GM19468 (cell line): ENCODE measurements around the gene ETV6.
"Not testable (repeated sequence)": the region's sequence is repeated elsewhere in the genome, so short reads cannot be mapped to it uniquely, and the experiment has no call there.

ENCODE experiments used
- ATAC-seq: cut with Tn5 transposase; IDR thresholded peaks from one replicate; pipeline ENCODE4 v1.9.1; 2021; ENCODE audit warnings: mild to moderate bottlenecking, moderate library complexity, moderate number of reproducible peaks; ENCODE audit not compliant: unreplicated experiment; ENCODE audit errors: extremely low read depth

ETV6 gene

GRCh38 chr12:11666131-11667050 is 16.9 kb downstream of the ETV6 start:
- ATAC-seq = no peak

- no peak for ATAC-seq
Observed at GRCh38 chr12:11667171-11667570, 17.7 kb downstream of the ETV6 start.

DNA sequence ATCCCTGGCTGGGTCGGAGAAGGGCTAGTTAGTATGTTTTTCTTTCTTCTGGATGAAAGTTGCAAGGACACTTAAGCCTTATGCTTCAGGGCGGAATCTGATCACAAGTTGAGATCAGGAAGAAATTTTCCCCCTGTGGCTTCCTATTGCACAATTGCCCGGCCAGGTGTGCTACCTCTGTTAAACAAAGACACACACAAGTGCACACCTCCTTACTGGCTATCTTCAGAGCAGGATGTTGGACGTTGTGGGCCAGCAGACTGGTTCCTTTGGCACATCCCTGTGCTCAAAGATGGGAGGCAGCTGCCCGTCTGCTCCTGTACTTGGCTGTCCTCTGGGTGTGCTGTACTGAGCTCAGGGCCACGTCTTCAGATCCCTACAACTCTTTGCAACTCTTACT is 19.1 kb downstream of the ETV6 start:
- ATAC-seq = no peak

DNA sequence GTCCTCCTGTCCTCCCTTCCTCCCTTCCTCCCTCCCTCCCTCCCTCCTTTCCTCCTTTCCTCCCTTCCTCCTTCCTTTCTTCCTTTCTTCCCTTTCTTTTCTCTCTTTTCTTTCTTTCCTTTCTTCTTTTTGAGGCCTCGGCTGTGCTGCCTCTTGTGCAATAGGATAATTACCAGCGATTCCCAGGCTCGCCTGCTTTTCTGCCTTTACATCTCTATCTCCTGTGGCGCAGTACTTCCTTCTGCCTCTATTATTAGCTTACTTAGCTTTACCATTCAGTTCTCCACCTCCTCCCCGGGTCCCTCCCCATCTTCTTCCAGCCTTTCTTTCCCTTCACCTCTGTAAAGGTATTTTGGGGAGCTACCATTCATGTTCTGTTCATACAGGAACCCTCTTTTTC is 19.9 kb downstream of the ETV6 start:
- ATAC-seq = no peak

DNA sequence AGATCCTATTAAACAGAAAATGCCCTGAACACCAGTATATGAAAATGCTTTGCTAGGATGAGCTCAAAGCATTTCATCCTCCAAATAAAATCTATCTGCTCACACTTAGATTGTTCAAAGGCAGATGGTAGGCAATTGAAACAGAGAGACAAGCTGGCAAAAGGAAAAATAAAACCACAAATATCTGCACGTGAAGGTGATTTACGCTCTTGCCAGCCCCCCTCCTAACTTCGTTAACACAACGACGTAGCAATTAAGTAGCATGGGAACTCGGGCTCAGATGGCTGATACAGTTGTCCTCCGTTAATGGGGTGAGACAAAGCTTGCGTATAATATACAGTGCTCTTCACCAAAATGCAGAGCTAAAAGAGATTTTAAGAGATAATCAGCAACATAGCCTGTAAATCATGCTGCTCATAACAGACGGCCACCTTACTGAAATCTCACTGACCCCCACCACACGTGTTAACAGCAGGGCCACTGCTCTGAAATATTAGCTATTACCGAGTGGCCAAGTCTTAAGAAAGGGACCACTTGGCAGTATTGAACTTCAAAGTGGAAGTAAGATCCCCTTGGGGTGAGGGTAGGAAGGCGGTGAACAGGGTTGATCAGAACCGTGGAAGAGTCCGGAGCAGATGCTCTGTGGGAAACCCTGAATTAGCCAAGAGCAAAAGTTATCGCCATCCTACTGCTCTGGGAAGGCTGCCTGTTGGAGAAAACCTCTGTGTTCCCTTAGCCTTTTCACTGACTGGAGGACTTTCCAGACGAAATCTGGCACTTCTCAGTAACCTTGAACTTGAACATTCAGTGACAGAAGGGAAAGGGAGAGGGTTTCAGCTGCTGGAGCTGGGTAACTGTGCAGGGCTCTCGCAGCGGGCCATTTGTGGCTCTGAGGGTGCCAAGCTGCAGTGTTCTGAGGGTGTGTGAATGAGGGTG is 23.1 kb downstream of the ETV6 start:
- ATAC-seq = no peak

- ATAC-seq = no peak
Observed at GRCh38 chr12:11673666-11674461, 24.4 kb downstream of the ETV6 start.

DNA sequence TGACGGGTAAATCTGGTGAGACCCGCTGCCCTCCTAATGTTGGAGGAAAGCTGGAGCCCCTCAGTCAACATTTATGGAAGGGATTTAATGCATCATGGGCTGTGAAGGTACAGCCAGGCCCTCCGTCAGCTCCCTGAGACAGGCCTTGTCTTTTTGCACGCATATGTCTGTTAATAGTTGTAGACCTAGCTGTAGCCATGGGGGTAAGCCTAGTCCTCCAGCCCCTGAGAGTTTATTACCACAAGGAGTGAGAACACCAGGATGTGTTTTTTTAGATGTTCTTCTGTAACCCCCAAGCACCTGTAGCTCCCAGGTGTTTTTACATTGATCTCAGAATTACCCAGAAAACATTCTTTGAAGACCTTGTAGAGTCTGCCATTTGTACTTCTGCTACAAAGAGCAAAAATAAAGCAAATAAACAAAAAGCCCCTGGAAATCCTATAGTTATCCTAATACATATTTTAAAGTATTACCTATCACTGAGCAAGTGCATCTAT is 25.5 kb downstream of the ETV6 start:
- no peak for ATAC-seq

DNA sequence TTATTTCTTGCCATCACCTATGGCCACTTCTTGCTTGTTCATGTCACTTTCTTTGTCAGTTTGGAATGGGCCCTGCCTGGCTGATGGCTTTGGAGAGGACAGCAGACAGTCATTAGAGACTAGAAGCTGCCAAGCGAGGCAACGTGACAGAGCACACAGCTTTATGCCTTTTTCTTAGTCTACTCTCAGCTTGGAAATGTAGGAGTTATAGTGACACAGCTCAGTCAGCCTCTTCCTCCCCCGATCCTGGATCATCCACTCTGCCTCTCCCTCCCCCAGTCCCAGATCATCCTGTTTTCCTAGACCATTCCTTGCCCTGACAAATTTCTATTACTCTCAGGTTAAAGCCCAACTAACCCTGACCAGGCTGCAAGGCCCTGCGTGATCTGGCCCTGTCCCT is 26.6 kb downstream of the ETV6 start:
- ATAC-seq = no peak

GRCh38 chr12:11677093-11677492 is 27.6 kb downstream of the ETV6 start:
- no peak for ATAC-seq

GRCh38 chr12:11677752-11678151 is 28.3 kb downstream of the ETV6 start:
- ATAC-seq = no peak

GRCh38 chr12:11678781-11679180 is 29.3 kb downstream of the ETV6 start:
- no peak for ATAC-seq

DNA sequence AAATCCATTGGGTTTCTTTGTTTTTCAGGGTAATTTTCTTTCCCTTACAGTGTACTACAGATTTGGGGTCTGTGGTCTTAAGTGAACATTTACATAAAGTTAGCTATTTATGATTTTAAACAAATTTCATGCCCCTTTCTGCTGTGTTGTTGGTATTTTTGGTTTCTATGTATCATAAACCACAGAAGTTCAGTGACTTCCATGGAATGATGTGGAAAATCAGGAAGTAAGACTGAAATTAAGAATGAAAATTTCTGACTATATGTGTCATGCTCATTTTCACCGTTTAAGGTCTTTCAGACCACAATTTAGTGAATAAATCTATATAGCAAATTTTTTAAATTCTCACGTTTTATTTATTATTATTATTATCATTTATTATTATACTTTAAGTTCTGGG is 31.7 kb downstream of the ETV6 start:
- no peak for ATAC-seq

DNA sequence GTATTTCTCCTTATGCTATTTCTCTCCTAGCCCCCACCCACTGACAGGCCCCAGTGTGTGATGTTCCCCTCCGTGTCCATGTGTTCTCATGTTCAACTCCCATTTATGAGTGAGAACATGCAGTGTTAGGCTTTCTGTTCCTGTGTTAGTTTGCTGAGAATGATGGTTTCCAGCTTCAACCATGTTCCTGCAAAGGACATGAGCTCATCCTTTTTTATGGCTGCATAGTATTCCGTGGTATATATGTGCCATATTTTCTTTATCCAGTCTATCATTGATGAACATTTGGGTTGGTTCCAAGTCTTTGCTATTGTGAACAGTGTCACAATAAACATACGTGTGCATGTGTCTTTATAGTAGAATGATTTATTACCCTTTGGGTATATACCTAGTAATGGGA is 32.2 kb downstream of the ETV6 start:
- not testable (repeated sequence) for ATAC-seq

- ATAC-seq = no peak
Observed at GRCh38 chr12:11684393-11684792, 34.9 kb downstream of the ETV6 start.

DNA sequence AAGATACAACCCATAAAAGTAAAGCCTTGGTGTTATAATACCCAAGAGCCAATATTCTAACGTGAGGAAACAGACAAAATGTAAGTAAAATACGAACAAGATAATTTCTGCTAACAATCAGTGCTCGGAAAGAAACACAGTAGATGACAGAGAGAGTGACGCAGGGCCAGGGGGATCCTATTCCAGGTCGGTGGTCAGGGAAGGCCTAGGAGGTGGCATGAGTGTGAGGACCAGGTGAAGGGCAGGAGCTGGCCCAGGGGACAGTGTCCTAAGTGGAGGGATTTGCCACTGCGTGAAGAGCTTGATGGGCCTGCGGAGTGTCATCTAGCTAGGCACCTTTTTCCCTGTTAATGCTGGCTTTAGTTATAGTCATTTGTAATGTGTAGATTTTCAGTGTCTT is 35.3 kb downstream of the ETV6 start:
- ATAC-seq = no peak

DNA sequence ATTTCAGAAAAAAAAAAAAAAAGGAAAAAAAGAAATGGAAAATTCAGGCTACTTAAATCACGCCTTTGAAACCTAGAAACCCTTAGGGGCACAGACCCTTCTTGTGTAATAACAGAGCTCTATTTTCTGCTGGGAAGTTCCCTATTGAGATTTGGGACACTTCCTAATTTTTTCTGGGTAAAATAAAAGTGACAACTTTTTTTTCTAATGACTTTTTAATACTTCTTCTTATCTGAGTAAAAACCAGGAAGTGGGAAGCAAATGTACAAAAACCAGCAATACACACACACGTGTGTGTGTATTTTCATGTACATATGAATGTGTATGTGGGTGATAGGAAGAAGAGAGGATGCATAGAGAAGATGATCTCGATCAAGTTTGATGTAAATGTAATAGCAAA is 35.8 kb downstream of the ETV6 start:
- ATAC-seq = no peak

DNA sequence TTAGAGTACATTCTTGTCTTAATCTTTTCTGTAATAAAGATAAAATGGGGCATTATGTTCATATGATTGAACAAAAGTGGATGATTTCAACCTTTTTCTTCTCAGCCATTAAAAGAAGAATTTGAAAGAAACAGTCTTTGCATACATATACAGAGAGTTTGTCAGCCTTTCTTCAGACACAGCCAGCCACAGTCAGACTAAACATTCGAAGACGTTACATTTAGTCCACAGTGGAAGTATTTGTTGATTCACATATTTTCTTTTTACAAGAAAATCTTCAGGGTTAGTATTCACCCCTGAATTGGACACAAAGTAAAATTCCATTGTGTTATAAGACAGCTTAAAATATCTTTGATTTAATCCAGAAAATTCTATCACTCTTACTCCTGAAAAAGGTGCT is 36.2 kb downstream of the ETV6 start:
- no peak for ATAC-seq

- no peak for ATAC-seq
Observed at GRCh38 chr12:11686120-11686519, 36.6 kb downstream of the ETV6 start.

GRCh38 chr12:11687528-11687927 is 38.1 kb downstream of the ETV6 start:
- ATAC-seq = no peak

DNA sequence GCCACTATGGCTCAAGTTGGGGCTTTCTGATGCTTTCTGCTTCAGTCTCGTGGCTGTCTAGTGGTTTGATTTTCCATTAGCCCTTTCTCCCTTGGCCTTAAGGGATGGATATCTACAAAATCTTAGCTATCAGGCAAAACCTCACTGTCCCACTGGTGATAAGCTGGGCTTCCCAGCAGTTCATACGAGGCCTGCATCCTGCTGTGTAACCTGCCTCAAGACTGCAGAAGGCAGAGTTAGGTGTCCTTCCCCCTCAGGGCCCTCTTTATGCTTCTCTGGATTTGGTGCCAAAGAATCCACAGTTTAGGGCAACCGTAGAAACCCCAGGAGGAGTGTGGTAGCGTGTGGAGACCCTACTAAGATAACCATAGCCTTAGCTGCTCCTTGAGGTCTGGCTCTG is 38.9 kb downstream of the ETV6 start:
- no peak for ATAC-seq
